Panc1 (cell line): Measurements from ENCODE around the gene PTPRE. TPM values are rescaled to one million over a fixed set of nuclear protein-coding genes. Genes with fewer than 3 reads are reported as not detected.

Experiments used
- ATAC-seq: fragments of 200-7000 bp; cut with Tn5 transposase; 2 replicates; pipeline ENCODE4 v1.9.1; 2020; ENCODE audit warnings: mild to moderate bottlenecking, moderate library complexity
- BruUV-seq: library from RNA; stranded (reverse); fragments of 400-500 nt; replicated peaks from 2 replicates; lab custom pipeline; 2021; lab: Mats Ljungman, UMichigan
- CTCF ChIA-PET: fragments of 300-600 bp; sonication (Branson Sonifier 250); formaldehyde crosslinking; loops from one replicate; lab custom pipeline; 2022; ENCODE audit warnings: antibody characterized with exemption; lab: Charles Lee
- POLR2A ChIA-PET: fragments of 300-600 bp; sonication (Branson Sonifier 250); formaldehyde crosslinking; loops from one replicate; lab custom pipeline; 2022; ENCODE audit warnings: antibody characterized with exemption; lab: Charles Lee
- DNase-seq: peaks from one replicate; pipeline ENCODE4 v3.0.0-alpha.2; 2010; ENCODE audit warnings: low read depth, low spot score
- H3K27ac ChIP-seq: 2 replicates; pipeline ENCODE4 v1.5.1; 2011; ENCODE audit warnings: mild to moderate bottlenecking, low read length, inconsistent platforms
- H3K27me3 ChIP-seq: fragments of 200-500 bp; sonication (Bioruptor generic); 2 replicates; pipeline ENCODE4 v1.6.0; 2014; ENCODE audit warnings: low read length, inconsistent platforms; ENCODE audit not compliant: control insufficient read depth, insufficient read depth
- H3K36me3 ChIP-seq: fragments of 200-500 bp; sonication (Bioruptor generic); 2 replicates; pipeline ENCODE4 v1.5.1; 2014; ENCODE audit warnings: inconsistent platforms, mild to moderate bottlenecking, low read length, moderate library complexity; ENCODE audit not compliant: control insufficient read depth, insufficient read depth
- H3K4me1 ChIP-seq: 2 replicates; pipeline ENCODE4 v1.5.1; 2011; ENCODE audit warnings: inconsistent platforms, mild to moderate bottlenecking, low read length, moderate library complexity; ENCODE audit not compliant: control insufficient read depth, insufficient read depth
- H3K4me3 ChIP-seq, 2 experiments: 2 replicates each; pipeline ENCODE4 v1.5.1; 2011 to 2012; ENCODE audit warnings: low read depth in 2 of 2, low read length in 2 of 2, mild to moderate bottlenecking in 2 of 2, inconsistent platforms in 1 of 2, moderate library complexity in 1 of 2
- H3K9me3 ChIP-seq: fragments of 200-500 bp; sonication (Bioruptor generic); 2 replicates; pipeline ENCODE4 v1.5.1; 2014; ENCODE audit warnings: low read depth, mild to moderate bottlenecking, inconsistent platforms, low read length, moderate library complexity; ENCODE audit not compliant: control insufficient read depth, insufficient read depth
- POLR2AphosphoS5 ChIP-seq: IDR thresholded peaks from 2 replicates; pipeline ENCODE4 v1.6.1; 2012; ENCODE audit warnings: mild to moderate bottlenecking, low read depth, low read length, moderate library complexity
- SIN3A ChIP-seq: IDR thresholded peaks from 2 replicates; pipeline ENCODE4 v1.6.1; 2012; ENCODE audit warnings: low read depth, mild to moderate bottlenecking, low read length, moderate library complexity, borderline replicate concordance; ENCODE audit not compliant: insufficient read depth
- TCF7L2 ChIP-seq: IDR thresholded peaks from 2 replicates; pipeline ENCODE4 v1.6.1; 2011; ENCODE audit warnings: mild to moderate bottlenecking, low read depth, low read length, inconsistent platforms
- in situ Hi-C: cut with HindIII; loops from 2 replicates; pipeline ENCODE4 v1.10.0; 2016; ENCODE audit warnings: low sequenced_read_pairs, low pct_unique_long_range_greater_than_20kb
- intact Hi-C: fragments of 100-400 bp; cut with micrococcal nuclease; formaldehyde crosslinking; loops from one replicate; pipeline ENCODE4 v1.10.0; 2022; ENCODE audit not compliant: unreplicated experiment
- total RNA-seq: library from RNA; stranded (reverse); gene quantifications from one replicate; pipeline ENCODE4 v1.2.1, GENCODE V29; 2021; ENCODE audit not compliant: unreplicated experiment
- TF ChIP-seq, protein P1 (sequence below), 2 experiments: IDR thresholded peaks; 2 replicates each; pipeline ENCODE4 v1.6.1; 2011 to 2012; ENCODE audit warnings: low read depth in 2 of 2, control low read depth in 1 of 2, low read length in 1 of 2, mild to moderate bottlenecking in 1 of 2, moderate library complexity in 1 of 2; ENCODE audit not compliant: insufficient read depth in 1 of 2
- TF ChIP-seq, protein P2 (sequence below): fragments of 450-650 bp; IDR thresholded peaks from 2 replicates; pipeline ENCODE4 v1.5.1; 2017; ENCODE audit warnings: mild to moderate bottlenecking

Gene PTPRE
- total RNA-seq, 1 experiment from 2014 or later, result 0.44 TPM

- Histone ChIP-seq H3K9me3 (no peaks in the 10 kb centered on the region), H3K4me1 (peaks cover 4% of the 10 kb centered on the region; the same call in 1 of the 2 replicates), H3K27me3 (no peaks in the 10 kb centered on the region), H3K4me3 (no peak overlapping the region), H3K36me3 (peaks cover 36% of the 10 kb centered on the region), H3K27ac (no peak overlapping the region)
- BruUV-seq, result no TSS peak
- in situ Hi-C loops (no loop called here), intact Hi-C loops (no loop called here)
- no peak for TF ChIP-seq SIN3A
- no peak for TF ChIP-seq POLR2AphosphoS5
- TF ChIP-seq, protein P1, sequence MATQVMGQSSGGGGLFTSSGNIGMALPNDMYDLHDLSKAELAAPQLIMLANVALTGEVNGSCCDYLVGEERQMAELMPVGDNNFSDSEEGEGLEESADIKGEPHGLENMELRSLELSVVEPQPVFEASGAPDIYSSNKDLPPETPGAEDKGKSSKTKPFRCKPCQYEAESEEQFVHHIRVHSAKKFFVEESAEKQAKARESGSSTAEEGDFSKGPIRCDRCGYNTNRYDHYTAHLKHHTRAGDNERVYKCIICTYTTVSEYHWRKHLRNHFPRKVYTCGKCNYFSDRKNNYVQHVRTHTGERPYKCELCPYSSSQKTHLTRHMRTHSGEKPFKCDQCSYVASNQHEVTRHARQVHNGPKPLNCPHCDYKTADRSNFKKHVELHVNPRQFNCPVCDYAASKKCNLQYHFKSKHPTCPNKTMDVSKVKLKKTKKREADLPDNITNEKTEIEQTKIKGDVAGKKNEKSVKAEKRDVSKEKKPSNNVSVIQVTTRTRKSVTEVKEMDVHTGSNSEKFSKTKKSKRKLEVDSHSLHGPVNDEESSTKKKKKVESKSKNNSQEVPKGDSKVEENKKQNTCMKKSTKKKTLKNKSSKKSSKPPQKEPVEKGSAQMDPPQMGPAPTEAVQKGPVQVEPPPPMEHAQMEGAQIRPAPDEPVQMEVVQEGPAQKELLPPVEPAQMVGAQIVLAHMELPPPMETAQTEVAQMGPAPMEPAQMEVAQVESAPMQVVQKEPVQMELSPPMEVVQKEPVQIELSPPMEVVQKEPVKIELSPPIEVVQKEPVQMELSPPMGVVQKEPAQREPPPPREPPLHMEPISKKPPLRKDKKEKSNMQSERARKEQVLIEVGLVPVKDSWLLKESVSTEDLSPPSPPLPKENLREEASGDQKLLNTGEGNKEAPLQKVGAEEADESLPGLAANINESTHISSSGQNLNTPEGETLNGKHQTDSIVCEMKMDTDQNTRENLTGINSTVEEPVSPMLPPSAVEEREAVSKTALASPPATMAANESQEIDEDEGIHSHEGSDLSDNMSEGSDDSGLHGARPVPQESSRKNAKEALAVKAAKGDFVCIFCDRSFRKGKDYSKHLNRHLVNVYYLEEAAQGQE (IDR thresholded peaks at IDR 0.05; ENCODE audit: insufficient read depth in 1 of 2, low read depth in 2 of 2, low read length in 1 of 2), result no peak
- no peak for TF ChIP-seq TCF7L2
- TF ChIP-seq, protein P2, sequence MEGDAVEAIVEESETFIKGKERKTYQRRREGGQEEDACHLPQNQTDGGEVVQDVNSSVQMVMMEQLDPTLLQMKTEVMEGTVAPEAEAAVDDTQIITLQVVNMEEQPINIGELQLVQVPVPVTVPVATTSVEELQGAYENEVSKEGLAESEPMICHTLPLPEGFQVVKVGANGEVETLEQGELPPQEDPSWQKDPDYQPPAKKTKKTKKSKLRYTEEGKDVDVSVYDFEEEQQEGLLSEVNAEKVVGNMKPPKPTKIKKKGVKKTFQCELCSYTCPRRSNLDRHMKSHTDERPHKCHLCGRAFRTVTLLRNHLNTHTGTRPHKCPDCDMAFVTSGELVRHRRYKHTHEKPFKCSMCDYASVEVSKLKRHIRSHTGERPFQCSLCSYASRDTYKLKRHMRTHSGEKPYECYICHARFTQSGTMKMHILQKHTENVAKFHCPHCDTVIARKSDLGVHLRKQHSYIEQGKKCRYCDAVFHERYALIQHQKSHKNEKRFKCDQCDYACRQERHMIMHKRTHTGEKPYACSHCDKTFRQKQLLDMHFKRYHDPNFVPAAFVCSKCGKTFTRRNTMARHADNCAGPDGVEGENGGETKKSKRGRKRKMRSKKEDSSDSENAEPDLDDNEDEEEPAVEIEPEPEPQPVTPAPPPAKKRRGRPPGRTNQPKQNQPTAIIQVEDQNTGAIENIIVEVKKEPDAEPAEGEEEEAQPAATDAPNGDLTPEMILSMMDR, result no peak
- CTCF ChIA-PET, result no interaction called here
- DNase-seq, result no peak
- ATAC-seq, result no peak
- POLR2A ChIA-PET, result no interaction called here
Measured at GRCh38 chr10:128097783-128098182, 190.9 kb downstream of the PTPRE start.

DNA sequence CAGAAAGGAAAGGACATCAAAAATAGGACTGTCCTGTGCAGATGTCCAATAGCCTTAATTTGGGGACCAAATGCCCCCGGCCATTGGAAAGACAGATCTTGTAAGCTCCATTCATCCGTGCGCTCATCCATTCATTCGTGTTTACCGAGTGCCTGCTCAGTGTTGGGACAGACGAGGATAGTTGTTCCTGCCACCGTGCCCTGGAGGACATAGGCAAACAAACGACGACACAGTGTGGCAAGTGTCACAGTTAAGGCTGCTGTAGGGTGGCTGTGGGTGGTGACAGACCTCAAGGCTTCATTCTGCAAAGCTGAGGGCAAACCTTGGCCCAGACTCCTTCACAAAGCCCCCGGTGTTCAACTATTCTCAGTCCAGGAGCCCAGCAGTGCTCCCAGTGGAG, 191.7 kb downstream of the PTPRE start:
- ATAC-seq, result no peak
- BruUV-seq, result TSS peak; percentile 30
- Histone ChIP-seq H3K27me3 (no peaks in the 10 kb centered on the region), H3K27ac (no peak overlapping the region), H3K4me3 (no peak overlapping the region), H3K36me3 (peaks cover 36% of the 10 kb centered on the region), H3K4me1 (peaks cover 4% of the 10 kb centered on the region; the same call in 1 of the 2 replicates), H3K9me3 (no peaks in the 10 kb centered on the region)
- CTCF ChIA-PET, result no interaction called here
- in situ Hi-C loops, result no loop called here
- TF ChIP-seq SIN3A, result no peak
- TF ChIP-seq, protein P1 (IDR thresholded peaks at IDR 0.05; ENCODE audit: insufficient read depth in 1 of 2, low read depth in 2 of 2, low read length in 1 of 2), result no peak
- no peak for TF ChIP-seq TCF7L2
- TF ChIP-seq, protein P2, result no peak
- TF ChIP-seq POLR2AphosphoS5, result no peak
- no peak for DNase-seq
- intact Hi-C loops, result no loop called here
- POLR2A ChIA-PET, result no interaction called here
